Suppressor macrophage treated with lipopolysaccharide for 4 hours (primary cell): ENCODE data around the gene TIGD3.

Experiments used
- DNase-seq: peaks from one replicate; pipeline ENCODE4 v3.0.0-alpha.2; 2020

TIGD3 gene

GRCh38 chr11:65373839-65374580 is 19.5 kb downstream of the TIGD3 start:
- DNase-seq = no peak

GRCh38 chr11:65375012-65375411 is 20.5 kb downstream of the TIGD3 start:
- no peak for DNase-seq

- DNase-seq = no peak
These were observed 21.7 kb downstream of the TIGD3 start for GRCh38 chr11:65376138-65376713.

GRCh38 chr11:65377036-65377435 is 22.5 kb downstream of the TIGD3 start:
- DNase-seq = no peak

- DNase-seq = no peak
These were observed 23.2 kb downstream of the TIGD3 start for GRCh38 chr11:65377777-65378176.

GRCh38 chr11:65378208-65378927 is 23.8 kb downstream of the TIGD3 start:
- DNase-seq = peak; percentile 84

- no peak for DNase-seq
These were observed 24.5 kb downstream of the TIGD3 start for GRCh38 chr11:65378928-65379638.

GRCh38 chr11:65379698-65380459 is 25.3 kb downstream of the TIGD3 start:
- DNase-seq = no peak

- no peak for DNase-seq
These were observed 26.0 kb downstream of the TIGD3 start for GRCh38 chr11:65380460-65381119.

- DNase-seq = peak; percentile 74
These were observed 27.1 kb downstream of the TIGD3 start for GRCh38 chr11:65381716-65382032.

- DNase-seq = peak; percentile 99
These were observed 27.7 kb downstream of the TIGD3 start, which contains the start of gene SLC25A45 for GRCh38 chr11:65382033-65382803. Gene SLC25A45 (minus strand): TSS chr11:65382646. CDS start chr11:65381951, 695 bp downstream.

GRCh38 chr11:65382804-65383368 is 28.3 kb downstream of the TIGD3 start:
- no peak for DNase-seq

- no peak for DNase-seq
These were observed 29.2 kb downstream of the TIGD3 start for GRCh38 chr11:65383778-65384177.

GRCh38 chr11:65384301-65384889 is 29.8 kb downstream of the TIGD3 start:
- DNase-seq = peak; percentile 48

- peak; percentile 97 for DNase-seq
These were observed 32.0 kb downstream of the TIGD3 start, which contains the start of gene FRMD8 for GRCh38 chr11:65386307-65387140. Gene FRMD8 (plus strand): TSS chr11:65386637. CDS start chr11:65387037, 400 bp downstream.

- DNase-seq = no peak
These were observed 34.2 kb downstream of the TIGD3 start for GRCh38 chr11:65388731-65389130.

GRCh38 chr11:65389294-65389980 is 34.9 kb downstream of the TIGD3 start:
- no peak for DNase-seq

GRCh38 chr11:65390099-65390941 is 35.8 kb downstream of the TIGD3 start:
- DNase-seq = no peak
